ENCODE measurements around the gene CLMN. TPM values are rescaled to one million over a fixed set of nuclear protein-coding genes. Genes with fewer than 3 reads are reported as not detected.

Gene CLMN
- total and polyA plus RNA-seq, 7 experiments from 2014 or later, result 0.43 to 6.8 (median 0.70) TPM

DNA sequence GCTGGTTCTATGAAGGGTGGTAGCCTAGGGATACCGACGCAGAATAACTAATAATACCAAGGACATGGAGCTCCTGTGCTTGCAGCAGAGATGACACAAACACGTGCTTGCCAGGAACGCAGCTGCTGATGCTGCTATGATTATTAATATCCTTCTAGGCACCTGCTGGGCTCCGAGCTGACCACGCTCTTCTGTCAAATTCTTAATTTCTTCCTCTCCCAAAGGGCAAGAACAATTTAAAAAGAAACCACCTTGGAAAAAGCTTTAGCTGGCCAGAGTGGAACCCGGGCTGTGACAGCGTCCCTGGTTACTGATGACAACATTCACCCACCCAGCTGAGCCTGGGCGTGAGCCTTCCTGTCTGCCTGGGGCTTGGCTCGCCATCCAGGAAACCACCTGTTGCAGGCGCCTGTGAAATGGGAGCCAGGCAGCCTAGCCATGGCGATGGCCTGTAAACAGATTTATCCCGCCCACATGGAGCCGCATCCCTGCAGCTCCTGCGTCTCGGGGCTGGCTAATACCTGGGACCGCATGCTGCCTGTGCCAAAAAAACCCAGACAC is 28.8 kb downstream of the CLMN start:
- peaks cover 2 to 17% (median 3%) of the 10 kb centered on the region in 5 donors for H3K36me3 Mint-ChIP-seq
- H3K27me3 Mint-ChIP-seq, result peaks cover 9 to 40% (median 27%) of the 10 kb centered on the region in 5 donors
- Histone ChIP-seq H3K27ac (ENCODE audit: low read depth, low read length) (no peak overlapping the region), H3K9me3 (ENCODE audit: control insufficient read depth in 2 of 3, low read length in 3 of 3) (peaks cover 0 to 4% (median 0%) of the 10 kb centered on the region in 3 experiments), H3K36me3 (ENCODE audit: control insufficient read depth in 2 of 3, insufficient read depth in 3 of 3, low read length in 3 of 3) (no peaks in the 10 kb centered on the region), H3K4me3 (ENCODE audit: low read length) (no peak overlapping the region), H3K27me3 (ENCODE audit: control insufficient read depth in 2 of 2, insufficient read depth in 2 of 2, low read length in 2 of 2) (no peaks in the 10 kb centered on the region), H3K4me1 (ENCODE audit: control insufficient read depth in 2 of 2, insufficient read depth in 2 of 2, low read length in 2 of 2) (no peaks in the 10 kb centered on the region)
- ATAC-seq, result no peak
- intact Hi-C loops (cut with micrococcal nuclease), result no loop called here
- no peak overlapping the region for H3K4me3 Mint-ChIP-seq
- no peak overlapping the region for H3K27ac Mint-ChIP-seq
- POLR2A ChIA-PET, result no interaction called here
- CTCF ChIA-PET, result no interaction called here
- DNase-seq, result no peak
- H3K4me1 Mint-ChIP-seq, result no peaks in the 10 kb centered on the region
- H3K9me3 Mint-ChIP-seq, result peaks cover 0 to 17% (median 10%) of the 10 kb centered on the region in 11 donors

DNA sequence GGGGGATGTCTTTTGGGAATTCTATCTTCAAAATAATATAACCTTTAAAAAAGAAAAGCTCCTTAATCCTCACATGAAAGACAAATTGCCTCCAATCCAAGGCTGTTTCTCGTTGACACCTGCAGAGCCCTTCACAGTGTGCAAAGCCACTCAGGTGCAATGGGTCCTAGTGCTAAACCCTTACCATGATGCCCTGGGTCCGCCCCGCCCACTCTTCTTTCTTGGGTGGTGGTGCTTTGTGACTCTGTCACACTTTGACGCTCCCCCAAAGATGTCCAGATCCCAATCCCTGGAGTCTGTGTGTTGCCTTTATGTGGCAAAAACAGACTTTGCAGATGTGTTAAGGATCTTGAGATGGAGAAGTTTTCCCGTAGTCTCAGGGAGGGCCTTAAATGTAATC is 29.7 kb downstream of the CLMN start:
- peaks cover 0 to 8% (median 4%) of the 10 kb centered on the region in 11 donors for H3K9me3 Mint-ChIP-seq
- Histone ChIP-seq H3K4me1 (ENCODE audit: control insufficient read depth in 2 of 2, insufficient read depth in 2 of 2, low read length in 2 of 2) (no peaks in the 10 kb centered on the region), H3K9me3 (ENCODE audit: control insufficient read depth in 2 of 3, low read length in 3 of 3) (no peaks in the 10 kb centered on the region), H3K27me3 (ENCODE audit: control insufficient read depth in 2 of 2, insufficient read depth in 2 of 2, low read length in 2 of 2) (no peaks in the 10 kb centered on the region), H3K4me3 (ENCODE audit: low read length) (no peak overlapping the region), H3K36me3 (ENCODE audit: control insufficient read depth in 2 of 3, insufficient read depth in 3 of 3, low read length in 3 of 3) (no peaks in the 10 kb centered on the region), H3K27ac (ENCODE audit: low read depth, low read length) (no peak overlapping the region)
- H3K4me3 Mint-ChIP-seq, result no peak overlapping the region
- no peak overlapping the region for H3K27ac Mint-ChIP-seq
- POLR2A ChIA-PET, result no interaction called here
- ATAC-seq, result no peak
- no peaks in the 10 kb centered on the region for H3K4me1 Mint-ChIP-seq
- H3K27me3 Mint-ChIP-seq, result peaks cover 7 to 31% (median 25%) of the 10 kb centered on the region in 5 donors
- intact Hi-C loops (cut with micrococcal nuclease), result no loop called here
- CTCF ChIA-PET, result no interaction called here
- DNase-seq, result no peak
- peaks cover 0 to 7% (median 2%) of the 10 kb centered on the region in 5 donors for H3K36me3 Mint-ChIP-seq

- Histone ChIP-seq H3K4me3 (ENCODE audit: low read length) (no peak overlapping the region), H3K27me3 (ENCODE audit: control insufficient read depth in 2 of 2, insufficient read depth in 2 of 2, low read length in 2 of 2) (no peaks in the 10 kb centered on the region), H3K9me3 (ENCODE audit: control insufficient read depth in 2 of 3, low read length in 3 of 3) (no peaks in the 10 kb centered on the region), H3K36me3 (ENCODE audit: control insufficient read depth in 2 of 3, insufficient read depth in 3 of 3, low read length in 3 of 3) (no peaks in the 10 kb centered on the region), H3K4me1 (ENCODE audit: control insufficient read depth in 2 of 2, insufficient read depth in 2 of 2, low read length in 2 of 2) (no peaks in the 10 kb centered on the region), H3K27ac (ENCODE audit: low read depth, low read length) (no peak overlapping the region)
- H3K36me3 Mint-ChIP-seq, result peaks cover 0 to 4% (median 0%) of the 10 kb centered on the region in 5 donors
- H3K4me1 Mint-ChIP-seq, result no peaks in the 10 kb centered on the region
- ATAC-seq (no peak), DNase-seq (no peak)
- CTCF ChIA-PET, result no interaction called here
- H3K9me3 Mint-ChIP-seq, result peaks cover 0 to 5% (median 0%) of the 10 kb centered on the region in 11 donors
- POLR2A ChIA-PET, result no interaction called here
- H3K27me3 Mint-ChIP-seq, result peaks cover 7 to 26% (median 19%) of the 10 kb centered on the region in 5 donors
- H3K27ac Mint-ChIP-seq, result no peak overlapping the region
- intact Hi-C loops (cut with micrococcal nuclease), result no loop called here
- no peak overlapping the region for H3K4me3 Mint-ChIP-seq
These were observed 30.2 kb downstream of the CLMN start for GRCh38 chr14:95289323-95290010.

DNA sequence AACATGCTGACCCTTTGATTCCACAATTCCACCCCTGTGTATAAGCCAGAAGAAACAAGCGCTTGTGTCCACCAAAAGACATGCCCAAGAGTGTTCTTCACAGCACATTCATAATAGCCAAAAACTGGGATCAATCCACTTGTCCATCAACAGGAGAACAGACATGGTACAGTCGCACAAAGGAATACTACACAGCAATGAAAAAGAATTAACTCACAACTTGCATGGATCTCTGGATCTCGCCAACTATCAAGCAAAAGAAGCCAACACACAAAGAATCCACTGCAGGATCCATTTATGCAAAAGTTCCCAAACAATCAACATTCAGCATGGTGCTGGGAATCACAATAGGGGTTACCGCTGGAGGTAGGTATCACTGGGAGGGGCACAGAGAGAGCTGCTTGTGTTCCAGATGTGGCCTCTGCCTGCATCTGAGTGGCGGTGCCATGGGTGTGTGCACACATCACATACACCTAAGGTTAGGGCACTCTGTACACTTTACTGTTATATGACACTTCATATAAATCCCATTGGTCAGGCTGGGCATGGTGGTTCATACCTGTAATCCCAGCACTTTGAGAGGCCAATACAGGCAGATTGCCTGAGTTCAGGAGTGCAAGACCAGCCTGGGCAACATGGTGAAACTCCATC is 30.9 kb downstream of the CLMN start:
- no peaks in the 10 kb centered on the region for H3K4me1 ChIP-seq (ENCODE audit: control insufficient read depth in 2 of 2, insufficient read depth in 2 of 2, low read length in 2 of 2)
- no peaks in the 10 kb centered on the region for H3K9me3 ChIP-seq (ENCODE audit: control insufficient read depth in 2 of 3, low read length in 3 of 3)
- no peak overlapping the region for H3K27ac Mint-ChIP-seq
- POLR2A ChIA-PET, result no interaction called here
- no peak overlapping the region for H3K4me3 Mint-ChIP-seq
- H3K36me3 Mint-ChIP-seq, result peaks cover 0 to 4% (median 0%) of the 10 kb centered on the region in 5 donors
- DNase-seq (no peak), ATAC-seq (no peak)
- no peaks in the 10 kb centered on the region for H3K4me1 Mint-ChIP-seq
- H3K36me3 ChIP-seq (ENCODE audit: control insufficient read depth in 2 of 3, insufficient read depth in 3 of 3, low read length in 3 of 3), result no peaks in the 10 kb centered on the region
- no peak overlapping the region for H3K27ac ChIP-seq (ENCODE audit: low read depth, low read length)
- peaks cover 0 to 5% (median 0%) of the 10 kb centered on the region in 11 donors for H3K9me3 Mint-ChIP-seq
- no peaks in the 10 kb centered on the region for H3K27me3 ChIP-seq (ENCODE audit: control insufficient read depth in 2 of 2, insufficient read depth in 2 of 2, low read length in 2 of 2)
- intact Hi-C loops (cut with micrococcal nuclease), result no loop called here
- peaks cover 7 to 20% (median 14%) of the 10 kb centered on the region in 5 donors for H3K27me3 Mint-ChIP-seq
- no peak overlapping the region for H3K4me3 ChIP-seq (ENCODE audit: low read length)
- CTCF ChIA-PET, result no interaction called here

DNA sequence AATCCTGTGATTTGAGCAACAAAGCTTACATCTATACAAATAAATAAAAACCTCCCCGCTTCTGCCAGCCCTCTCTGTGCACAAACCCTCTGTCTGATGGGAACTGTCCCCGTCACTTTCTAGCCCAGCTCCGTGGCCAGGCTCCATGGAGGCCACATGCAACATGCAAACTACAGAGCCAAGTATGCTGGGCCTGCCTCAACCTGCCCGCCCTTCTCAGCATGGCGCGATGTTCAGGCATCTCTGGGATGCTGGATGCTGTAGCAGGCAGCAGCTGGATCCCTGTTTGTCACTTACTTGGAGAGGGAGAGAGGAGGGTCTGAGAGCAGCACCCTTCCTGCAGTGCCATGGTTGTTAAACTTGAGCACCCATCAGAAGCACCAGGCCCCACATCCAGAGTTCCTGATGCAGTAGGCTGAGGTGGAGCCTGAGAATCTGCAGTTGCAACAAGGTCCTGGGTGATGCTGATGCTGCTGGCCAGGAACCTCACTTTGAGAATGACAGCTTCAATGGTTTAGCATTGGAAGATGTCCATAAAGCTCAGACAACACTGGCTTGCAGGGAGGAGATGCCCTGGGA is 32.4 kb downstream of the CLMN start:
- POLR2A ChIA-PET, result no interaction called here

DNA sequence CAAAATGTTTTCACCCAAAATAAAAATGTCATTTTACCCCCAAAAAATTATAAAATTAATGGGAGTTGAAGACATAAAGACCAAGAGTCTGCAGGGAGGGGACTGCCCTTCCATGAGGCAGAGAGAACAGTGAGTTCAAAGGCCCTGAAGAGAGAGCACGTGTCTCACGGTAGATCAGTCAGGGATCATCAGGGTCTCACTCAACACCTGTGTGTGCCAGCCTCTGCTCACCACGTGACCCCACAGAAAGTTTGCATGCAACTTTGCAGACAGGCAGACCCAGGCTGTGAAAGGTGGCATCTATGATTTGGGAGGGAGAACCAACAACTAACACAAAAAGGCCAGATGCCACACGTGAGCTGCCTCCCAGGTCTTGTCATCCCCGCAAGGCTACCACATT is 33.1 kb downstream of the CLMN start:
- H3K4me1 Mint-ChIP-seq, result no peaks in the 10 kb centered on the region
- Histone ChIP-seq H3K9me3 (ENCODE audit: control insufficient read depth in 2 of 3, low read length in 3 of 3) (no peaks in the 10 kb centered on the region), H3K27me3 (ENCODE audit: control insufficient read depth in 2 of 2, insufficient read depth in 2 of 2, low read length in 2 of 2) (no peaks in the 10 kb centered on the region), H3K36me3 (ENCODE audit: control insufficient read depth in 2 of 3, insufficient read depth in 3 of 3, low read length in 3 of 3) (no peaks in the 10 kb centered on the region), H3K4me3 (ENCODE audit: low read length) (no peak overlapping the region), H3K4me1 (ENCODE audit: control insufficient read depth in 2 of 2, insufficient read depth in 2 of 2, low read length in 2 of 2) (no peaks in the 10 kb centered on the region), H3K27ac (ENCODE audit: low read depth, low read length) (no peak overlapping the region)
- DNase-seq (no peak), ATAC-seq (no peak)
- peaks cover 0 to 5% (median 0%) of the 10 kb centered on the region in 11 donors for H3K9me3 Mint-ChIP-seq
- peaks cover 0 to 4% (median 0%) of the 10 kb centered on the region in 5 donors for H3K36me3 Mint-ChIP-seq
- H3K4me3 Mint-ChIP-seq, result no peak overlapping the region
- H3K27me3 Mint-ChIP-seq, result peaks cover 5 to 24% (median 10%) of the 10 kb centered on the region in 5 donors
- POLR2A ChIA-PET, result no interaction called here
- CTCF ChIA-PET, result no interaction called here
- intact Hi-C loops (cut with micrococcal nuclease), result no loop called here
- H3K27ac Mint-ChIP-seq, result no peak overlapping the region

More for the DNA sequence above, 32.4 kb downstream of the CLMN start:
- DNase-seq, result no peak
- no peak overlapping the region for H3K27ac Mint-ChIP-seq
- H3K9me3 ChIP-seq (ENCODE audit: control insufficient read depth in 2 of 3, low read length in 3 of 3), result no peaks in the 10 kb centered on the region
- no peaks in the 10 kb centered on the region for H3K4me1 ChIP-seq (ENCODE audit: control insufficient read depth in 2 of 2, insufficient read depth in 2 of 2, low read length in 2 of 2)
- no peak for ATAC-seq
- no peak overlapping the region for H3K27ac ChIP-seq (ENCODE audit: low read depth, low read length)
- CTCF ChIA-PET, result no interaction called here
- H3K27me3 ChIP-seq (ENCODE audit: control insufficient read depth in 2 of 2, insufficient read depth in 2 of 2, low read length in 2 of 2), result no peaks in the 10 kb centered on the region
- intact Hi-C loops (cut with micrococcal nuclease), result no loop called here
- H3K36me3 ChIP-seq (ENCODE audit: control insufficient read depth in 2 of 3, insufficient read depth in 3 of 3, low read length in 3 of 3), result no peaks in the 10 kb centered on the region
- no peak overlapping the region for H3K4me3 Mint-ChIP-seq
- H3K36me3 Mint-ChIP-seq, result peaks cover 0 to 4% (median 0%) of the 10 kb centered on the region in 5 donors
- H3K9me3 Mint-ChIP-seq, result peaks cover 0 to 5% (median 0%) of the 10 kb centered on the region in 11 donors
- H3K4me1 Mint-ChIP-seq, result no peaks in the 10 kb centered on the region
- H3K27me3 Mint-ChIP-seq, result peaks cover 5 to 24% (median 10%) of the 10 kb centered on the region in 5 donors
- H3K4me3 ChIP-seq (ENCODE audit: low read length), result no peak overlapping the region
